Upper lobe of left lung (tissue), 6 donors: ENCODE data around the gene ANXA10. TPM values are rescaled to one million over a fixed set of nuclear protein-coding genes. Genes with fewer than 3 reads are reported as not detected.
"Not testable (repeated sequence)": the region's sequence is repeated elsewhere in the genome, so short reads cannot be mapped to it uniquely, and the experiment has no call there.

ENCODE experiments used
- ATAC-seq, 2 donors: fragments of 200-7000 bp; cut with Tn5 transposase; one replicate each; pipeline ENCODE4 v1.9.1; 2022; ENCODE audit warnings: mild to moderate bottlenecking in 2 of 2, moderate library complexity in 2 of 2; ENCODE audit not compliant: low FRiP score in 2 of 2
- DNase-seq, 2 donors: peaks; one replicate each; pipeline ENCODE4 v3.0.0-alpha.2; 2019 to 2020
- H3K27ac ChIP-seq, 4 donors: fragments of 200-600 bp; sonication (generic); one replicate each; pipeline ENCODE4 v1.5.1; 2016 to 2019
- H3K27me3 ChIP-seq, 4 donors: fragments of 200-600 bp; sonication (generic); one replicate each; pipeline ENCODE4 v1.5.1; 2017 to 2019
- H3K36me3 ChIP-seq, 4 donors: fragments of 200-600 bp; sonication (generic); one replicate each; pipeline ENCODE4 v1.5.1; 2016 to 2019
- H3K4me1 ChIP-seq, 4 donors: fragments of 200-600 bp; sonication (generic); one replicate each; pipeline ENCODE4 v1.5.1; 2018 to 2019
- H3K4me3 ChIP-seq, 4 donors: fragments of 200-600 bp; sonication (generic); one replicate each; pipeline ENCODE4 v1.5.1; 2017 to 2019; ENCODE audit warnings: mild to moderate bottlenecking in 2 of 4, moderate library complexity in 1 of 4
- H3K9me3 ChIP-seq, 4 donors: fragments of 200-600 bp; sonication (generic); one replicate each; pipeline ENCODE4 v1.5.1; 2018 to 2019
- EP300 ChIP-seq, 4 donors: sonication (generic); formaldehyde crosslinking; IDR thresholded peaks; one replicate each; pipeline ENCODE4 v1.5.1; 2017; ENCODE audit warnings: antibody characterized with exemption in 4 of 4, control low read depth in 2 of 4
- POLR2A ChIP-seq, 4 donors: fragments of 450-650 bp; IDR thresholded peaks; one replicate each; pipeline ENCODE4 v1.5.1; 2016 to 2017; ENCODE audit warnings: antibody characterized with exemption in 4 of 4, mild to moderate bottlenecking in 2 of 4
- POLR2AphosphoS5 ChIP-seq, 2 donors: sonication (generic); formaldehyde crosslinking; IDR thresholded peaks; one replicate each; pipeline ENCODE4 v1.5.1; 2017; ENCODE audit warnings: antibody characterized with exemption in 2 of 2
- WGBS, 2 donors: methylation state at CpG; one replicate each; pipeline ENCODE4 v1.1.5; 2017 to 2018; 5-methylcytosine and 5-hydroxymethylcytosine counted together
- total RNA-seq, 6 donors: library from RNA; depleted of rRNA in 4 of 6; stranded (reverse); fragments of >200 nt in 4 of 6; gene quantifications; one replicate each; pipeline versions ENCODE4 v1.1.0 to v1.2.1, GENCODE V29; 2016 to 2021
- TF ChIP-seq, protein P1 (sequence below), 6 experiments: fragments of 450-650 bp in 4 of 6; fragments of 200-600 bp in 2 of 6; sonication (generic) in 2 of 6; IDR thresholded peaks; one replicate each; pipeline ENCODE4 v1.5.1; 2016 to 2019; ENCODE audit warnings: antibody characterized with exemption in 6 of 6
- donor health status: DM: no; HTN: no; CAD: no; lungs with moderate emphysema.
- donor health status: DM: no; HTN: yes; CAD: no; lungs with severe emphysema.

Gene ANXA10
- total RNA-seq, 6 donors from 2014 or later = not detected

DNA sequence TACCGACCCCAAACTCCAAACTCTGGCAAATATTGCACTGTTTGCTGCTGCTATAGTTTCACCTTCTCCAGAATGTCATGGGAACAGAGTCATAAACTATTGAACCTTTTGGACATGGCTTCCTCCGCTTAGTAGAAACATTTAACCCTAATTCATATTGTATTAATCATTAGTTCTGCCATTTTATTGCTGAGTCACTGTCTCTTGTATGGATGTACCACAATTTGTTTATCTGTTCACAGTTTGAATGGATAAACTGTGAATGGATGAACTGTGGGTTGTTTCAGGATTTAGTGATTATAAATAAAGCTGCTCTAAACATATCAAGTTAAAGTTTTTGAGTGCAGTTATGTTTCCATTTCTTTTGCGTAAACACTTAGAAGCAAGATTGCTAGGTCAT is 10.1 kb downstream of the ANXA10 start:
- DNase-seq = no peak

DNA sequence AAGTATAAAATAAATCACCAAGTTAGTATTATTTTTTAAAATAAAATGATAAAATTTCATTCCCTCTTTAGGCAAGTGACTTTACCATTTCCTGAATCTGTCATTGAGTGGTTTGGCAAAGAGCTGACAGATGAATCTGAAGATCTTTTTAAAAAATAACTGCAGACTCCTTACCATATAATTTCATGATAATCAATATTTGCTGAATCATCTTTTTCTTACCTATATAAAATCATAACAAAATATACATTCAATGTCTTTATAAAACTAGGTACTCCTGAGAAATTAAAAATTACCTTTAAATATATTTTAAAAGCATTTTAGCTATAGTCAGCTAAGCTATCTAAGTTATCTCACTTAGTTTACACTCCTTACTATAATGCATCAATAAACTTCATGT is 17.2 kb downstream of the ANXA10 start:
- no peak for TF ChIP-seq EP300 (IDR thresholded peaks at IDR 0.05)
- TF ChIP-seq POLR2AphosphoS5 (IDR thresholded peaks at IDR 0.05) = no peak
- TF ChIP-seq POLR2A (IDR thresholded peaks at IDR 0.05) = no peak
- TF ChIP-seq, protein P1, sequence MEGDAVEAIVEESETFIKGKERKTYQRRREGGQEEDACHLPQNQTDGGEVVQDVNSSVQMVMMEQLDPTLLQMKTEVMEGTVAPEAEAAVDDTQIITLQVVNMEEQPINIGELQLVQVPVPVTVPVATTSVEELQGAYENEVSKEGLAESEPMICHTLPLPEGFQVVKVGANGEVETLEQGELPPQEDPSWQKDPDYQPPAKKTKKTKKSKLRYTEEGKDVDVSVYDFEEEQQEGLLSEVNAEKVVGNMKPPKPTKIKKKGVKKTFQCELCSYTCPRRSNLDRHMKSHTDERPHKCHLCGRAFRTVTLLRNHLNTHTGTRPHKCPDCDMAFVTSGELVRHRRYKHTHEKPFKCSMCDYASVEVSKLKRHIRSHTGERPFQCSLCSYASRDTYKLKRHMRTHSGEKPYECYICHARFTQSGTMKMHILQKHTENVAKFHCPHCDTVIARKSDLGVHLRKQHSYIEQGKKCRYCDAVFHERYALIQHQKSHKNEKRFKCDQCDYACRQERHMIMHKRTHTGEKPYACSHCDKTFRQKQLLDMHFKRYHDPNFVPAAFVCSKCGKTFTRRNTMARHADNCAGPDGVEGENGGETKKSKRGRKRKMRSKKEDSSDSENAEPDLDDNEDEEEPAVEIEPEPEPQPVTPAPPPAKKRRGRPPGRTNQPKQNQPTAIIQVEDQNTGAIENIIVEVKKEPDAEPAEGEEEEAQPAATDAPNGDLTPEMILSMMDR (IDR thresholded peaks at IDR 0.05) = no peak
- H3K4me3 ChIP-seq = no peak overlapping the region

More for the DNA sequence above, 10.1 kb downstream of the ANXA10 start:
- H3K4me3 ChIP-seq = no peak overlapping the region
- H3K4me1 ChIP-seq = no peaks in the 10 kb centered on the region
- WGBS, 2 donors = 84 to 90% methylated on average over 3 of the region's 3 CpGs
- H3K27me3 ChIP-seq = no peaks in the 10 kb centered on the region
- TF ChIP-seq POLR2AphosphoS5 (IDR thresholded peaks at IDR 0.05) = no peak
- TF ChIP-seq, protein P1 (IDR thresholded peaks at IDR 0.05) = no peak
- TF ChIP-seq POLR2A (IDR thresholded peaks at IDR 0.05) = no peak
- TF ChIP-seq EP300 (IDR thresholded peaks at IDR 0.05) = no peak
- no peak overlapping the region for H3K27ac ChIP-seq
- no peaks in the 10 kb centered on the region for H3K9me3 ChIP-seq
- H3K36me3 ChIP-seq = no peaks in the 10 kb centered on the region
- ATAC-seq = no peak

DNA sequence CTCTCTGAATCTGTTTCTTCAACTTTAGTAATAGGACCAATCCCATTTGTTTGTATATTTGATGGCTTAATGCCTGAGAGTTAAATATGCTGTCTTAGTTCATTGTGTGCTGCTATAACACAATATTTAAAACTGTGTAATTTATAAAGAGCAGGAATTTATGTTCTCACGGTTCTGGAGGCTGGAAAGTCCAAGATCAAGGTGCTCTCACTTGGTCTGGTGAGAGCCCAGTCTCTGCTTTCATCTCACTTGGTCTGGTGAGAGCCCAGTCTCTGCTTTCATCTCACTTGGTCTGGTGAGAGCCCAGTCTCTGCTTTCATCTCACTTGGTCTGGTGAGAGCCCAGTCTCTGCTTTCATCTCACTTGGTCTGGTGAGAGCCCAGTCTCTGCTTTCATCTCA is 20.7 kb downstream of the ANXA10 start:
- not testable (repeated sequence) for H3K4me1 ChIP-seq, ATAC-seq, H3K4me3 ChIP-seq, DNase-seq, H3K27me3 ChIP-seq, H3K36me3 ChIP-seq, H3K27ac ChIP-seq, H3K9me3 ChIP-seq
- 71 to 76% methylated on average over 1 of the region's 1 CpG for WGBS, 2 donors

More for the DNA sequence above, 17.2 kb downstream of the ANXA10 start:
- H3K27me3 ChIP-seq = no peaks in the 10 kb centered on the region
- no peak for DNase-seq
- no peak overlapping the region for H3K27ac ChIP-seq
- no peaks in the 10 kb centered on the region for H3K4me1 ChIP-seq
- no peaks in the 10 kb centered on the region for H3K9me3 ChIP-seq
- no peak for ATAC-seq
- no peaks in the 10 kb centered on the region for H3K36me3 ChIP-seq

DNA sequence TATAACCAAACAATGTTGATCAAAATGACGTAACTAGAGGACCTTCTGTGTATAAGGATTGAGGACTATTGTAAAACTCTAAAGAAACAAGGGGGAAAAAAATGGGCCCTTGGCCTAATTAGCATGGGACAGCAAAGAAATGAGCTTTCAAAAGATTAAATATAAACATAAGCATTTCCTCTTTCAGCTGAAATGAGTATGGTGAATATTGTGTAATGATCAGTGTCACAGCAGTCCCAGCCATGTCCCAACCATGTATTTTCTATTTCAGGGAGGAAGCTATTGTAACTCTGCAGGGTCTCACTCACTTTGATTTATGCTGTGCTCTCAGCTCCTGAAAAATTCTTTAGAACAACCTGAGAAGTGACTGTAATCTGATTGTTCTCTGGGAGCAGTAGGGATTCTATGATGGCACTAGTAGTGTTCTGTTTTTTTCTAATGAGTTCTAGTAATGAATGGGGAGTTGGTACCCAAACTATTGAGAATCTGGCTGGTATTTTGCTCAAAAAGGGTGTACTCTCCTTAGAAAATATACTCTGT is 25.8 kb downstream of the ANXA10 start:
- H3K4me3 ChIP-seq = no peak overlapping the region
- DNase-seq (no peak), ATAC-seq (no peak)
- no peaks in the 10 kb centered on the region for H3K27me3 ChIP-seq
- H3K36me3 ChIP-seq = no peaks in the 10 kb centered on the region
- WGBS, 2 donors = 74 to 85% methylated on average over 1 of the region's 1 CpG
- TF ChIP-seq POLR2A (IDR thresholded peaks at IDR 0.05) (no peak), POLR2AphosphoS5 (IDR thresholded peaks at IDR 0.05) (no peak), EP300 (IDR thresholded peaks at IDR 0.05) (no peak)
- TF ChIP-seq, protein P1 (IDR thresholded peaks at IDR 0.05) = no peak
- no peak overlapping the region for H3K27ac ChIP-seq
- no peaks in the 10 kb centered on the region for H3K4me1 ChIP-seq
- H3K9me3 ChIP-seq = no peaks in the 10 kb centered on the region

DNA sequence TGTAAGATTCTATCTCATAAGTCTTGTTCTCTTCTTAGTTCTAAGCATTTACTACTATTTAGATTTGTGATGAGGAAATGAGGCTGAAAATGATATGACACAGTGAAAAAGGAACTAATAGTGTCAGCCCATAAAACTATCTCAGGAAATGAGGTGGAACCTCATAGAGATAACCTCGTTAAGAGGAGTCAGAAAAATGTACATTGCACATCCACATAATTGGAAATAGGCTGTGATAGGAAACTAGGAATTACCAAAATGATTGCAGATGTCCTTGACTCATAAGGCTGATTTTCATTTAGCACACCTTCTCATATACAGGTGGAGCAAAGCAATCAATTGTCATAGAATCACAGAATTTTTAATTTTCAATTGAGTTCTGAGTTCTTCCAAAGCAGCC is 26.8 kb downstream of the ANXA10 start:
- no peaks in the 10 kb centered on the region for H3K27me3 ChIP-seq
- H3K9me3 ChIP-seq = no peaks in the 10 kb centered on the region
- ATAC-seq = no peak
- no peak overlapping the region for H3K4me3 ChIP-seq
- no peaks in the 10 kb centered on the region for H3K4me1 ChIP-seq
- no peak for DNase-seq
- 18 to 29% methylated on average over 1 of the region's 1 CpG for WGBS, 2 donors
- H3K36me3 ChIP-seq = no peaks in the 10 kb centered on the region
- no peak for TF ChIP-seq POLR2A (IDR thresholded peaks at IDR 0.05)
- TF ChIP-seq POLR2AphosphoS5 (IDR thresholded peaks at IDR 0.05) = no peak
- TF ChIP-seq EP300 (IDR thresholded peaks at IDR 0.05) = no peak
- TF ChIP-seq, protein P1 (IDR thresholded peaks at IDR 0.05) = no peak
- no peak overlapping the region for H3K27ac ChIP-seq
